Suppressor macrophage treated with lipopolysaccharide for 4 hours (primary cell): ENCODE data around the gene PCNT.
"Not testable (repeated sequence)": the region's sequence is repeated elsewhere in the genome, so short reads cannot be mapped to it uniquely, and the experiment has no call there.

Experiments
- DNase-seq: peaks from one replicate; pipeline ENCODE4 v3.0.0-alpha.2; 2020

Gene PCNT

DNA sequence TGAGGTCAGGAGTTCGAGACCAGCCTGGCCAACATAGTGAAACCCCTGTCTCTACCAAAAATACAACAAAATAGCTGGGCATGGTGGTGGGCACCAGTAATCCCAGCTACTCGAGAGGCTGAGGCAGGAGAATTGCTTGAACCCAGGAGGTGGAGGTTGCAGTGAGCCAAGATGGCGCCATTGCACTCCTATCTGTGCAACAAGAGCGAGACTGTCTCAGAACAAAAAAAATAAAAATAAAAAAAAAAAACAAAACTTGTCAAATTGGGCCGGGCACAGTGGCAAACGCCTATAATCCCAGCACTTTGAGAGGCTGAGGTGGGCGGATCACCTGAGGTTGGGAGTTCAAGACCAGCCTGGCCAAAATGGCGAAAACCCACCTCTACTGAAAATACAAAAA lies 13.7 kb upstream of the PCNT start:
- not testable (repeated sequence) for DNase-seq

DNA sequence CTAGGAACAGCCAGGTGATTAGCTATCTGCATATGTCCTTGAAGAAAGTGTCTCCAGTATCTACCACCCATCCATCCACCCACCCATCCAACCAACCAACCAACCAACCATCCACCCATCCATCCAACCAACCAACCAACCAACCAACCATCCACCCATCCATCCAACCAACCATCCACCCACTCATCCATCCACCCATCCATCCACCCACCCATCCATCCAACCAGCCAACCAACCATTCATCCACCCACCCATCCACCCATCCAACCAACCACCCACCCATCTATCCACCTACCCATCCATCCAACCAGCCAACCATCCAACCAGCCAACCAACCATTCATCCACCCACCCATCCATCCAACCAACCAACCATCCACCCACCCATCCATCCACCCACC lies 12.4 kb upstream of the PCNT start:
- DNase-seq = no peak

DNA sequence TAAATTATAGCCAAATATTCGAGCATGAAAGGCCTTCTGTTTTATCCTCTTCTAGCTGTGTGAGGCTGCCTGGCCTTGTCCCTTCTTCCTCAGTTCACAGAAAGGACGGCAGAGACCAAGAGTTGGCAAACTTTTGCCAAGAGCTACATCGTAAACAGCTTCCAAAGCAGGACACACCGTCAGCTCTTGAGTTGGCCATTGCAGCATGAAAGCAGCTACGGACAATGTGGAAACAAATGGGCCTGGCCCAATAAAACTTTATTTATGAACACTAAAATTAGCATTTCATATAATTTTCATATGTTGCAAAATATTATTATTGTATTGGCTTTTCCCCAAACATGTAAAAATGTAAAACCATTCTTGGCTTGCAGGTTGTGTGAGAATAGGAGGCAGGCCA lies 11.0 kb upstream of the PCNT start:
- DNase-seq = no peak

DNA sequence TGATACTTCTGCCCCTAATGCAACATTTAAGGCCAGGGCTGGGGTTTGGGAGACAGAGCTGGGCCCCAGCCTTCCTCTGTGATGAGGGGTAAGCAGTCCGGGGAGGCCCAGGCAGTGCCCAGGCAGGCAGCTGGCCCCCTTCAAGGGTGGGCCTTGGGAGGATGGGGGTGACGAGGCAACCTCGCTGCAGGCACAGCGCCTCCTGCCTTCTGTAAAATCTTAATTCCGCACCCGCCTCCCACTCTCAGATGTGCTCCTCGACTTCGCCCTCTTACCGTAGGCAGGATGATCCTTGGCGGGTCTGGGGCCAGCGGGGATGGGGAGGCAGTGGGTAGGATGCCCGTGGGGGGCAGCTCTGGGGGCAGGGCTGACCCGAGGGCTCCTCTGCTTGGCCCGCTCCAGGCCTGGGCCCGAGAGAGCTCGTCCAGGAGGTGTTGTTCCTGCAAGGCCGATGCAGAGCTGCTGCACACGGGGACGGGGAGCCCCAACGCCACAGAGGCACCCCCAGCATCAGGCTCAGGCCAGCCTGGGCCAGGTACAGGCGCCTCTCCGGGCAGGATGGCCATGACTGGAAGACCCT lies 9.4 kb upstream of the PCNT start:
- no peak for DNase-seq

DNA sequence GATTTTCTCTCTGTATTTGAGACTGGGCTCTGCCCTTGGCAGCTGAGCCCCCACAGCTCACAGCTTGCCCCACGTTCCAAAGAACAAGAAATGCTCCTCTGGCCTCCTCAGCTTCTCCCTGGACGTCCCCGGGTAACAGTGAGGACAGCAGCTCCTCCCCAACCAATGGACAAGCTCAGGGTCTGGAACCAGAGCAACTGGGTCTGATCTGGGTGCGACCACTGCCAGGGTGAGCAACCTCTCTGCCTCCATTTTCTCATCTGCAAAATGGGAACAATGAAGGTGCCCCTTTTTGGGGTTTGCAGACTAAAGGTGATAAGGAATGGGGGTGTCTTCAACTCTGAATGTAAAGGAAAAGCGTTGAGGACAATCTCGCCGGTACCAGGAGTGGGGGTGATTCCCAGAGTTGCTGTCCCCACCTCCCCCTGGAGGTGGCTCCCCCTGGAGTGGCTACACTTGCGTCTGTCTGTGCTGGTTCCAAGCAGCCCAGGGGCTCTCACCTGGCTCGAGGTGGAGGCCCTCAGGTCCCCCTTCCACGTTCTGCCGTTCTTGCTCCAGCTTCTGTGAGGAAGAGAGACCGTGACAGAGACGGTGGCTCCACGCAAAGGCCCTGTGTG lies 7.1 kb upstream of the PCNT start:
- DNase-seq = no peak

DNA sequence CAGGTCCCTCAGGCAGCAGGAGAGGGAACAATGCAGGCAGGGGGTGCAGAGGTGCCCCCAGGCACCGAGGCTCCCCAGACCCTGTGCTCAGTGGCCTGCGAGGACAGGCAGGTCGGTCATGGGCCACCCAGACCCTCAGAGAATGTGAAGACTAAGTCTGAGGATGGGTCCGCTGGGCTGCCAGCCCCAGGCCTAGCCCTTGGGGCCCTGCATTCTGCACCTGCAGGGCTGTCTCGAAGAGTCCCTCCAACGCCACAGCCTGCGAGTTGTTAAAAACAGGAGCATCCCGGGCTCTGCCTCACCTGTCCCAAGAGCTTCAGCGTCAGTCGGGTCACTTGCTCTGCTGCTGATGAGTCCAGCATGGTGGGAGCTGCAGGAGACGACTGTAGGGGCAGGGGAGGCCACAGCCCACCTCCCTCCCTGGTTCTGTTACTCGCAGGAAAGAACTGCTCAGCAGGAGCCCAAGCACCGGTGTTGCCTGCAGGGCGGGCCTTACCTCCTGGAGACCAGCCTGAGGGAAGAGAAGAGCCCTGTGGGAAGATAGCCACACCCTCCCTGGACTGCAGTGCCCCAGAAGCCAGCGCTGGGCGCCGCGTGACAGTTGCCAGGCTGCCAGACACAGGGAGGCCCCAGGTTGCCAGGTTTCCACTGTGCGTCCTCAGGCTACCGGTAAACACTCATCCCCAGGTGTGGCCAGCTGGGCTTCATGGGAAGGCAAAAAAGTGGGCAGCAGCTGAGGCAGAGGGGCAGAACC lies 6.1 kb upstream of the PCNT start:
- no peak for DNase-seq

DNA sequence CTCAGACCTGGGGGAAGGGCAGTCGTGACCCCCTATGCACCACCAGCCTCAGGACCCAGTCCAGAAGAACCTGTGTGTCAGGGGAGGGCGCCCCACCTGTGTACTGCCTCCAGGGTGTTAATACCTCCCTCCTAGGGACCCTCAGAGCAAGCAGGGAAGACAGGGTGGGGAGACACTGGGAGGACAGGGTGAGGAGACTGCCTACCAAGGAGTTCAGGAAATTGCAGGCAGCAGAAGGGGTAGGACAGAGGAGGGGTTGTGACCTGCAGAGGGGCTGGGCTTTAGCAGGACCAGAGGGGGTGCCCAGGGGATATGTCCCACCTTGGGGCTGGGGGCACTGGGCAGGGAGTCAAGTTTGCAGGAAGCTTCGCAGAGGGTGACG lies 5.5 kb upstream of the PCNT start:
- DNase-seq = no peak

DNA sequence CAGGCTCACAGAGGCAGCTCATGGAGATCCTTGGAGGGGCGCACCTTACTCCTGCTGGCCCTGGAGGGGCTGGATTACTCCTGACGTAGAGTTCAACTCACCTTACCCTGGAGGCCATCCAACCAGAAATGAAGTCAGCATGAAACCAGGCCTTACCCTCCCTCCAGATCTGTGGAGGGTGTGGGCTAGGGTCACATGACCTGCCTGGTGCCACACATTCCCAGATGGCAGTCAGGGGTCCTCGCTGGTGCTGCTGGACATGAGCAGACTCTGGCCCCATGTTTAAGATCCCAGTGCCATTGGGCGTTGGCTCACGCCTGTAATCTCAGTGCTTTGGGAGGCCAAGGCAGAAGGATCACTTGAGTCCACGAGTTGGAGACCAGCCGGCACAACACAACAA lies 4.8 kb upstream of the PCNT start:
- DNase-seq = no peak

DNA sequence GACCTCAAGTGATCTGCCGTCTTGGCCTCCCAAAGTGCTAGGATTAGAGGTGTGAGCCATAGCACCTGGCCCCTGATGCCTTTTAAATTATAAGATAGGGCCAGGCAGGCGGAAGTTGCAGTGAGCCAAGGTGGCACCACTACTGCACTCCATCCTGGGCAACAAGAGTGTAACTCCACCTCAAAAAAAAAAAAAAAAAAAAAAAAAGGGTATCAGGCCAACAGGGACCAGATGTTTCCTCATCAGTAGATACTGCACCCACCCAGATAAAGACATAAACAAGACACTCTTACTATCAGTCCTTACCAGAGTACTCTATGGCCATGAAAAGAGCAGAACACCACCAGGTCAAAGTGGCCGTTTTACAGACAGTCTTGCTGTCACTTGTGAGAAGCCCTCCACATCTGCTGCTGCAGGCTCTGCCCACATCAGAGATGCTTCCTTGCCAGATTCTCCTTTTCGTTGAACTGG lies 3.6 kb upstream of the PCNT start:
- DNase-seq = no peak

DNA sequence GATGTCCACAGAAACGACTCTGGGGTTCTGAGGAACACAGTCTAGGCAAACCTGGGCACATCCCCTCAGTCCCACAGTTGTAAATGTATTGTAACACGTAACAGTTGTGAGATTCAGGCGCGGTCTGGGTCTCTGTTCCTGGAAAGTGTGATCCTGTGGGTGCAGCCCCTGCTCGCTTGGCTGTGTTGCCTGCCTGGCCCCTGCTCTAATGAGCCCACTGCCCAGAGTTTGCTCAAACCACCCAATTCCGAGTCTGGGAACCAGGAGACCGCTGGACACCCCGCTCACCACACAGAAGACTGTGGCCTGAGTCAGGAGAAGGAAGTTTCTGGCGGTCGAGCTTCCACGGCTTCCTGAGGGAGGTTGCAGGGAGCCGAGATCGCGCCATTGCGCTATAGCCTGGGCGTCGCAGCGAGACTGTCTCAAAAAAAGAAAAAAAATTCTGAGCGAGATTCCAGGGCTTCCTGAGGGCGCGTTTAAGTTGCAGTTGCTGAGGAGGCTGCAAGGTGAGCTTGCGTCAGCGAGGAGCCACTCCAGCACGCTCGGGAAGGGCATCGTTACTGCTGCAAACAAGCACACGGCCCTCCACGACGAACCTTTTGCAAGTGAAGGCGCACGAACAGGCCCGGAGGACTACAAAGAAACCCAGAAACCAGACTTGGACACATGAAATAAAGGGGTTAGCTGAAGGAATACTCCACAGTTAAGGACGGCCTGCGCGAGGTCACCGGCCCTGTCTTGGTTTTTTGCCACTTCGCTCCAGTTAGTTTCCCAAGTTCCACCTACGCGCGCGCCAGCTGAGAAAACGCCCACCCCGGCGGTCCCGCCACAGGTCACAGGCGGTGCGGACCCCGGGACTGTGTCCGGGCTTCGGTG lies 1.4 kb upstream of the PCNT start:
- DNase-seq = peak; percentile 32

DNA sequence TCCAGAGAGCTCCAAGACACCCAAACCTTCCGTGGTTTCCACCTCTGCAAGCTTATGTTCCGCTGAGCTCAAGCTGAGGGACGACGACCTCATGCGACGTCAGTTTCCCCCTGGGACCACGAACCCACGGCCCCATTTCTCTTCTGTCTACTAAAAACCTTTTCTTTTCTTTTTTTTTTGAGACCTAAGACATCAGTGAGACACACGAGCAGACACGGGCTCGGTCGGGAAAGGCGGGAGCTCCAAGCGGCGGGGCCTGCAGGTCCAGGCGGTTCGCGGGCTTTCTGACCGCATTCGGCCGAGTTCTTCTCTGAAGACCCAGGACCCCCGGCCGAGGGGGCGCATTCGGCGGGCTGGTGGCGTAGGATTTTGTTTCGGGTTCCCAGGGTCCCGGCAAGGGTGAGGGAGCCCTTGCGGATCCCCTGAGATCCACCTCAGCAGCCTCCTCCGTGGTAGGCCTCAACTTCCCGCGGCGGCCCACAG lies 688 bp upstream of the PCNT start:
- peak; percentile 13 for DNase-seq

DNA sequence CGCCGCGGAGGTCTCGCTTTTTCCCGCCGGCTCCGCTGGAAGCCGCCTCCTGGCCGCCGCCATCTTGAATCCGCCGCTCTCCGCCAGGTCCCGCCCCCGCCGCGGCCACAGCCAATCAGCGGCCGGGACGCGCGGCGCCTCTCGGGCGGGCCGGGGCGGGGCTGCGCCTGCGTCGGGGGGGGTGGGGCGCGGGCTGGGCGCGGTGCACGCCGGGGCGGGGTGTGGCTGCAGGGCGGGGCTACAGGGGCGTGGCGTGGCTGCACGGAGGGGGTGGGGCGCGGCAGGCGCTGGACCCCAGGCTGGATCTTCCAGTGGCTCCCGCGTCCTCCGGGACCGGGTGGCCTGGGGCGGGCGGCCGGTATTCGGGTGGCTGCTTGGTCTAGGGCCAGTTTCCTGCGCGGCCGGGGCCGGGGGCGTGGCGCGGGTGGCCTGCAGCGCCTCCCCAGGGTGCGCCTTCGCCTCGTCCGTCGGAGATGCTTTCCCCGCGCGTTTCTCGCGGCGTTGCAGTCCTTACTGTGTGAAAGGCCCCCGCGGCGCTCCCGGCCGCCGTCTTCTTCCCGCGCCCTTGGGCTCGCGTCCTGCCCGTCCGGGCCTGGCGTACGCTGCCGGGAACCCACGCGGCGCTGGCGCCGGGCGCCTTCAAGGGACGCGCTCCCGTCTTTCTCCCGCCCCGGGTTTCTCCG lies 575 bp downstream of the PCNT start:
- peak; percentile 96 for DNase-seq

DNA sequence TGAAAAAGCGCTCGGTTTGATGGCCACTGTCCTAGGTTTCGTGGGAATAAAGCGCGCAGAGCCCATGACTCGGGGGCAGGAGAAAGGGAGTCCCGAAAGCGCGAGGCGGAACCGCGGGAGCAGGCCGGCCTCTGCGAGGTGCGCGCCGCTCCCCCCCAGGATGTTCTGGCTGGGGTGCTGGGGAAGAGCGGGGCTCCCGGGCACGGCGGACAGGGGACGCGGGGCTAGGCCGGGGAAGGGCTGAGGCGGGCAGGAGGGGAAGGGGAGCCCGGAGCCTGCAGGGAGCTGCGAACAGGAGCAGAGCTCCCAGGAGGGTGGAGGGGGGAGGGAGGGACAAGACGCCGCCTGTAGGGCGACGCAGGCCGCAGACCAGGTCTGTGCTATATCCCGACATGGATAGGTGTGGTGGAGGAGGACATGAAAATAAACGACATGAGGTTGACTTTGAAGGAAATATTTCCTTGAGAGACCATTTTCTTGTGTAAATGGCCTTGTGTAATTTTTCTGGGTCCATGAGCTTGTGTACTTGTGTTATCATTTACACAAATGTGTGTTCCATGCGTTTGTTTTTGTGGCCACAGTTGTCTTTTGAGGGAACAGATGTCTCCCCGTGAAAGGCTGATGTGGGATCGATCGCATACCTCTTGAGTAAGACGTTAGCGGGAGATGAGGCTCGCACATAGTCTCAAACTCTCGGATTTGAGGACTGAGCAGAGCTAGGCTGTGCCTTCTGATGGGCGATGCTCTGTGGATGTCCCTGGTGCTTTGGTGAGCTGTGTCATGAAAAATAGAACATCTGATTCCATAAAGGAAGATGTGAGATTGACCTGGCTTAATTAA lies 1.3 kb downstream of the PCNT start:
- peak; percentile 29 for DNase-seq

DNA sequence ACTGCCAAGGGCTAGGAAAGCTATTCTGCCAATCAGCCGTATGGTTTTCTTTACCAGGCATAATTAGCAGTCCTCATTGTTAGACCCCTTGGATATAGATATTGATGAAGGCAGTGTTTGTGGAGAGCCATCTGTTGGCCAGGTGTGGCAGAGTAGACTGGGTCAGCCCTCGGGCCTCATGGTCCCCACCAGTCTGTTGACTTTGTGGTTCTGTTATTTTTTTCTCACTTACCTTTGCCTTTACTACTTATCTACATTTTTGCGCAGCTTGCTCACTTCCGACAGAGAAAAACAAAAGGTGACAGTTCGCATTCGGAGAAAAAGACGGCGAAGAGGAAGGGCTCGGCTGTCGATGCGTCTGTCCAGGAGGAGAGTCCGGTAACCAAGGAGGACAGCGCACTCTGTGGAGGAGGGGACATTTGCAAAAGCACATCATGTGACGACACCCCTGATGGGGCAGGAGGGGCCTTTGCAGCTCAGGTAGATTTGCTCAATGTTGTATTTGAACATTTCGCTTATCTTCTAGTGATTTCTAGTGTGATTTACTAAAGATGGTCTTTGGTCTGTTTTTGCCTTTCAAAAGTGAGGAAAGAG lies 2.3 kb downstream of the PCNT start:
- no peak for DNase-seq

DNA sequence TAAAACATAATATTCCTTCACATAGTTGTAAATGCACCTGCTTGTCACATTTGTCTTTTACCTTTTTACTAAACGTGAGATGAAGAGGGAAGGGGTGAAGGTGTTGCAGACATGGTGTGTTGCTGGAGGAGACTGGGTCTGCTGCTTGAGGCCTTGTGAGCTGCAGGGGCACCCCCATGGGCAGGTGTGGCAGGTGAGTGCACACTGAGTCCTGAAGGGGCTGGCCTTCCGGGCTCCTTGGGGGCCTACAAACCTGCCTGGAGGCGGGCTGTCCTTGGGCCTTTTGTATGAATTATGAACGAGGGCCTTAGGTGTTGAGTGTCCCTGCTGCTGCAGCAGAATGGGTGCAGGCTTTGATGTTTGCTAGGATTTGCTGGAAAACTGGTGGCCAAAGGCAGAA lies 3.8 kb downstream of the PCNT start:
- no peak for DNase-seq

DNA sequence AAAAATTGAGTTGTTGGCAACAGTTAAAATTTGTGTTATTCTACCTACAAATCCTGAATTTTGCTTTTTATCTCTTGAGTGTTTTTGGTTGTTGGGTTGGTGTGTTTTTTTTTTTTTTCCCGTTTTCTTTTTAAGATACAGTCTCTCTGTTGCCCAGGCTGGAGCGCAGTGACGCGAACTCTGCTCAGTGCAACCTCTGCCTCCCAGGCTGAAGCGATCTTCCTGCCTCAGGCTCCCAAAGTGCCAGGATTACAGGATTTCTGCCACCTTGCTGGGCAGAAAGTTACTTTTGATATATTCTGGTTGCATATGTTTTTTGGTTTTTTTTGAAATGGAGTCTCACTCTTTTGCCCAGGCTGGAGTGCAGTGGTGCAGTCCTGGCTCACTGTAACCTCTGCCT lies 4.2 kb downstream of the PCNT start:
- no peak for DNase-seq

DNA sequence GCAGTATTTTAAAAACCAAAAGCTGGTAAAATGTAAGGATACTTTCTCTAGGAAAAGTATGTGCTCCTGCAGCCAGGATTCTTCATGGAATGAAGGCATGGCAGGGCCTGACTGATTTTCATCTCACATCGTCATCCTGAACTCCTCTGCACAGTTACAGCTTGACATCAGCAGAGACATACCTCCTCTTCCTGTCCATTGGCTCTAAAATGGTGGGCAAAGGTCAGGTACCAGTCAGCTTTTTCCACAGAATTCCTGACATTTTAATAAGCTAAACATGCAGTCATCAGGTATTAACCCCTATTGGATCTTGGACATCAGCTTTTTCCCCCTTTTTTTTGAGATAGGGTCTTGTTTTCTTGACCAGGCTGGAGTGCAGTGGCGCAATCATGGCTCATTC lies 5.8 kb downstream of the PCNT start:
- DNase-seq = no peak

DNA sequence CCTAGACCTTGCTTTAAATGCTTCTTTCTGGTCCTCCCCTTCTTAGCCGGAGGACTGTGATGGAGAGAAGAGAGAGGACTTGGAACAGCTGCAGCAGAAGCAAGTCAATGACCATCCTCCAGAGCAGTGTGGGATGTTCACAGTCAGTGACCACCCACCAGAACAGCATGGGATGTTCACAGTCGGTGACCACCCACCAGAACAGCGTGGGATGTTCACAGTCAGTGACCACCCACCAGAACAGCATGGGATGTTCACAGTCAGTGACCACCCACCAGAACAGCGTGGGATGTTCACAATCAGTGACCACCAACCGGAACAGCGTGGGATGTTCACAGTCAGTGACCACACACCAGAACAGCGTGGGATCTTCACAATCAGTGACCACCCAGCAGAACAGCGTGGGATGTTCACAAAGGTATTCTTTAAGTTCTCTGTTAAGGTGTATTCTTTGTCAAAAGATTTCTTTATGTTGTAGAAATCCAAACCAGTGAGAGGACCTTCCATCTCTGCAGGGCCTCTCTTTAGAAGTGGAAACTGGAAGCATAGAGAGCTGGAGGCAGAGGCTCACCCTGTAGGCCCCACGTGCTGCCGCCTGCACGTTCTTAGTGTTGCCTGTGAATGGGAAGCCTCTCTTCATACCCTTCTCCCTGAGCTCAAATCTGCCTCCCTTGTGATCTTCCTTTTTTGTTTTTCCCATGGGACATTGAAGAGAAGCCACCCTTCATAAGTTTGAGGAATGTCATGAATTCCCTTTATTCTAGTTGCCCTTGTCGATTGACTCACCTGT lies 10.6 kb downstream of the PCNT start:
- no peak for DNase-seq

DNA sequence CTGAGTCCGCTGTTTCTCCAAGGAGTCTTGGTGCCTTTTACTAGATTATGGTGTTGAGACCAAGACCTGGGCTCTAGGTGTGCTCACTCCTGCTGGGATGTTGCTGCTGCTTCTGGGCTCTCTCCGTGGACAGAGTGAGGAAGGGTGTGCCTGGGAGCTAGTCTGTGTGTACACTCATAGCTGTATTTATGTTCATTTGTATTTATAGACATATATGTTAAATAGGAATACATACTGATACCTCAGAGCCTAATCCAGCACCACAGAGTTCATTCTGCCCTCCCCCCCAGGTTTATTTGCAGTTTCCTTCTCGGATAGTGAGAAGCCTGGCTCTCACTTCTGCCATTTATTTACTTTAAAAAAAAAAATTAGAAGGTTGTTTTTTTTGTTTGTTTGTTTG lies 12.6 kb downstream of the PCNT start:
- no peak for DNase-seq

DNA sequence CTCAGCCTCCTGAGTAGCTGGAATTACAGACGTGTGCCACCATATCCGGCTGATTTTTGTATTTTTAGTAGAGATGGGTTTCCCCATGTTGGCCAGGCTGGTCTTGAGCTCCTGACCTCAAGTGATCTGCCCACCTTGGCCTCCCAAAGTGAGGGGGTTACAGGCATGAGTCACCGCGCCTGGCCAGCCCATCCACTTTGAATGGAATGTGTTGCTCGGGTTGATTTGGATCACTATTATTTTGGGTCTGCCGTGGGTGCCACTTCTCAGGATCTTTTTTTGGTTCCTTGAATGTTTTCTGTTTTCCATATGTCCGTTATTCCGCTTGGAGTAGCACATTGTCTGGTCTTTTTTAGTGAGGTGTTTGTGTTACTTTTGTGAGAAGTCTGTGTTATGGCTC lies 17.0 kb downstream of the PCNT start:
- no peak for DNase-seq
